Stimulated activated CD4-positive, alpha-beta T cell treated with anti-CD3 and anti-CD28 coated beads, TNF-alpha, amount 100 ng/mL, for 1 hour (primary cell): ENCODE results near the gene LITAFD.
"Not testable (repeated sequence)": the region's sequence is repeated elsewhere in the genome, so short reads cannot be mapped to it uniquely, and the experiment has no call there.

Experiments used
- DNase-seq, 3 donors: peaks; one replicate each; pipeline ENCODE4 v3.0.0-alpha.2; 2020; ENCODE audit warnings: low read depth in 3 of 3, low spot score in 1 of 3

The LITAFD gene

GRCh38 chr16:8882041-8882617 lies at the start of gene LITAFD:
LITAFD (plus strand) TSS chr16:8882351; CDS start chr16:8884356, 2,005 bp downstream.
- no peak for DNase-seq

- DNase-seq: no peak
These were observed 49.4 kb upstream of the LITAFD start for GRCh38 chr16:8832717-8833105.

GRCh38 chr16:8836797-8837196 lies 45.4 kb upstream of the LITAFD start:
- not testable (repeated sequence) for DNase-seq

DNA sequence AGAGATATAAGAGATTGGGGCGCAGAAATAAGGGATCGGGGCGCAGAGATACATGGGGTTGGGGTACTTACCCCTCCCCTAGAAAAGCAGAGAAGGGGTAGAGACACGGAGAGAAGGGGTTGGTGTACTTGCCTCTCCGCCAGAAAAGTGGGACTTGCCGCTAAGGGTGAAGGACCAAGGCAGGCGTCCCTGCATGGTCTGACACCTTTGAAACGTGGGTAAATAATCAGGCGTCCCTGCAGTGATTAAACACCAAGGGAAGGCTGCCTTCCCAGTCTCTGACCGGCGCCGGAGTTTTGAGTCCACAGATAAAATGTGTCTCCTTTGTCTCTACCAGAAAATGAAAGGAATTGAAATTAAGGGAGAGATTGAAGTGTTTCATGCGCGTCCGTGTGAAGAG lies 44.6 kb upstream of the LITAFD start:
- DNase-seq: not testable (repeated sequence)

GRCh38 chr16:8842016-8842415 lies 40.1 kb upstream of the LITAFD start:
- DNase-seq: not testable (repeated sequence)

DNA sequence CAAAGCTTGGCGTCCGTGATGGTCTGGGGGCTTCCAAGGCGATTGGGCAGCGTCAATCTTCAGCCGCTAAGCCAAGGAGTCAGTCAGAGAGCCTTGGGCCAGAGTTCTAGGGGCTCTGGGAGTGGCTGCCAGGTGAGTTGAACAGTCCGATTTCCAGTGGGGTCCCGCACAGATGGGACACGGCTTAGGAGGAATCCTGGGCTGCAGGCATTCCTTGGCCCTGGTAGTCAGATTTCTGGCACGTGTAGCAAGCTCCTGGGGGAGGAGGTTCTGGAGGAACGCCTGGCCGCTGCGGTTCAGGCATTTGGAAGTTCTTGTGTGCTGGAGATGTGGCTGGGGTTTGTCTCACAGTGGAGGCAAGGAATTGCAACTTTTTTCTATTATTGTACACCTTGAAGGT lies 38.9 kb upstream of the LITAFD start:
- DNase-seq: not testable (repeated sequence)

DNA sequence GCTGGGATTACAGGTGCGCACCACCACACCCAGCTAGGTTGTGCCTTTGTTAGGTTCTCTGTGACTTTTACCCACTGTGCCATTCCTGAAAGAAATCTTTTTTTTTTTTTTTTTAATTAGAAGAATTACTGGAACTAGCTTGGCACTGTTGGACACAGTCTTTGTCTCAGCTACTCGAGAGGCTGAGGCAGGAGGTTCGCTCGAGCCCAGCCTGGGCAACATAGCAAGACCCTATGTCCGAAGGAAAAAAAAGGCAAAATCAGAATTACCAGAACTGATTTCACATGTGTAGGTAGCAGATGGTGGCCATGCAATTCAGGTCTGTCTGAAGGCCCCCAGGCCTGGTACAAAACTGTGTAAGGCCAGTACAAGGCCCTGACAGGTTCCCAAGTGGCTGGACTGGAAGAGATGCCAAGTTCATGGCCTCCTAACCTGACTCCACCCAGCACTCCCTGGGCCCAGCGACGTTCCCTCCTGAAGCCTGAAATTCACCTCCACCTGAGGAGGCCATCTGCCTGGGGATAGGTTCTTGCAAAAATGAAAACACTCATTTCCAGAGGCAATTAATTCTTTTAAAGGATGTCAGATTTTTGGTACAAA lies 36.4 kb upstream of the LITAFD start:
- no peak for DNase-seq

DNA sequence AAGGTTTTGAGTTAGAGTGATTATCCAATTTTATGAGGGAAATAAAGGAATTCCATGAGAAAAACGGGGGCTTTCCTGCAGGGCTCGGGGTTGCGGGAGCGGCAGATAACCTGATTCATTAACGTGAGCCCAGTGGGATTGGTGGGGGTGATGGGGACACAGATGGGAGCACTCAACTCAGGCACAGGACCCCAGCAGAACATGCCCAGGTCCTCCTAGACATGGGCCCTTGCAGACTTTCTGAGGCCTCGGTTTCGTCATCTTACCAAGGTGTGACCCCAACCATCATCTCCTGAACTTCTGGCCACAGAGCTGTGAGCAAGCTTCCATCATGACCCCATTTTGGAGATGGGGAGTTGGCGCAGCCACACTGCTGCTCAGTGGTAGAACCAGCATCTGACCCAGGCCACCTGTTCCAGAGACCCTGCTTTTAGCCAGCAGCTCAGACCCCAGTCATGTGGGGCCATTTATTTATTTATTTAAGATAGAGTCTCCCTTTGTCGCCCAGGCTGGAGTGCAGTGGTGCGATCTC lies 35.7 kb upstream of the LITAFD start:
- no peak for DNase-seq

- no peak for DNase-seq
These were observed 35.0 kb upstream of the LITAFD start for GRCh38 chr16:8847145-8847544.

- DNase-seq: no peak
These were observed 34.5 kb upstream of the LITAFD start for GRCh38 chr16:8847623-8848022.

DNA sequence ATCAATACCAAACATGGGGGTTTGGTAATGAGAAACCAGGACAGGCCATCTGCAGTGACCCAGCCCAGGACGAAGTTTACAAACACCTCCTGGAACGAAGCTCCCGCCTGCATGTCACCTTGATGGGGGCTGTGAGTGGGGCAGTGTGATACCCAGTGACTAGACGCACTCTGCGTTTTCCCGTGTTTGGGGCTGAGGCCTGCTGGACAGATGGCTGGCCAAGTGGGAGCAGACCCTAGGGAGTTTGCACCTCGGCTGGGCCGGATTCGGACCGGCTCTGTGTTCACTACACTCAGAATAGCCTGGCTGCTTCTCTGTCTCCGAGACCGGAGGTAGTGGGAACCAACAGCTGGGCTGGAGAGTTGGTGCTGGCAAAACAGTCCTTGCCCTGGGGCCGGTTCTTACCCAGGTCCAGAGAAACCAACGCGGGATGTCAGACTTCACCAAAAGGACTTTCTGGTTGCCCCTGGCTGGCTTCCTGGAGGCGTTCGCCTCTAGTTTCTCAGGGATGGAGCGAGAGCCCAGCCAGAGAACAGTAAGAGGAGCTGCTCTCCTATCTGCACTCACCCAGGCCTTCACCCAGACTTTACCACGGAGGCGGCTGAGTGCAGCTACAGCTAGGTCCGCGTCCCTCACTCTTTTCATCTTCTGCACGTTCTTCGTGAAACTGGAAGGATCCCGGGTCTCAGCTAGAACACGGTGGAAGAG lies 33.8 kb upstream of the LITAFD start:
- no peak for DNase-seq

GRCh38 chr16:8848939-8849391 lies 33.2 kb upstream of the LITAFD start:
- no peak for DNase-seq

DNA sequence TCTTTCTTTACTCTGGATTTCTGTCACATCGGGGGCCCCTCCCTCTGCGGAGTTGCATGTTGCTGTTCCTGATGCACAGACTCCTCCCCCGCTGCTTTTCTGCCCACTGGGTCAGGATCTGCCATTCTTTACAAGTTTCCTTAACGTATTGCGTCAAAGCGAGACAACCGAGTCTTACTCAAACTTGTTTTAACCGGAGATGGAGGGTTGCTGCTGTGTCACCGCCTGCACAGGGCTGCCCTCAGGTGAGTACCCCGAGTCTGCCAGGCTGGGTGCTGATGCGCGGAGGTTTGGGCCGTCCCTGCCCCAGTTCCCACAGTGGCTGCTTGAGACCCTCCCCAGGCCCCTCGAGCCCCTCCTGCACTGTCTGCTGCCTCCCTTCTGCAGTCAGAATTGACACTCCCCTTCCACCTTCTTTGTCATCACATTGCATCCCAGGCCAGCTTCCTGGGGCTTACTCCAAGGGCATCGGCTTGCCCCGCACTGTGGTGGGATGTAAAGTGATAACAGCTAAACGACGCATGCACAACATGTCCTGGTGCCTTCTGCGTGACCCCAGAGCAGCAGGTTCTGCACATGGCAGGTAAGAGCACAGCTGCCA lies 32.6 kb upstream of the LITAFD start:
- no peak for DNase-seq

DNA sequence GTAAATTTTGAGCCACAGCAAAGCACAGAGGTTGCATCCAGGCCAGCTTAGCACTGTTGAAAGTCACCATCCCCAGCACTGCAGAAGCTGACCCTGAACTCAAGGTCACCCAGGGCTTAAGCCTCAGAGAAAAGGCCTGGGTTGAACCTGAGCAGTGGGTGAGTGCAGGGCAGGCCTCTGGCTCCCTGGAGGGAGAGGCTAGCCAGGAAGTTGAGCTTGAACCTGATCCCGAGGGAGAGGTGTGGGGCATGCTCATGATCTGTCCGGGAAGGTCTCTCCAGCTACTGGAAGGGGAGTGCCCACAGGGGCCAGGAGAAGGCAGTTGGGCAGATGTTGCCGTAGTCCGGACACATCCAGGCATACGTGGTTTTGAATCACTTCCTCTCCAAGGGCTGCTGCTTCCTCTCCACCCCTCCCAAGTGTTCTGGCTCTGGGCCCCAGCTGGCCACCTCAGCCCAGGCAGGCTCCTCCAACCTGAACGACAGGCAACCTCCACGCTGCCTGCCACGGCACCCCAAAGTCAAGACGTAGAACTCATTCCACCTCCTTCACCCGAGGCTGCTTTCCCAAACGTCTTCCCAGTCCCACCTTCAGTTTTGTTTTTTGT lies 31.8 kb upstream of the LITAFD start:
- DNase-seq: no peak

DNA sequence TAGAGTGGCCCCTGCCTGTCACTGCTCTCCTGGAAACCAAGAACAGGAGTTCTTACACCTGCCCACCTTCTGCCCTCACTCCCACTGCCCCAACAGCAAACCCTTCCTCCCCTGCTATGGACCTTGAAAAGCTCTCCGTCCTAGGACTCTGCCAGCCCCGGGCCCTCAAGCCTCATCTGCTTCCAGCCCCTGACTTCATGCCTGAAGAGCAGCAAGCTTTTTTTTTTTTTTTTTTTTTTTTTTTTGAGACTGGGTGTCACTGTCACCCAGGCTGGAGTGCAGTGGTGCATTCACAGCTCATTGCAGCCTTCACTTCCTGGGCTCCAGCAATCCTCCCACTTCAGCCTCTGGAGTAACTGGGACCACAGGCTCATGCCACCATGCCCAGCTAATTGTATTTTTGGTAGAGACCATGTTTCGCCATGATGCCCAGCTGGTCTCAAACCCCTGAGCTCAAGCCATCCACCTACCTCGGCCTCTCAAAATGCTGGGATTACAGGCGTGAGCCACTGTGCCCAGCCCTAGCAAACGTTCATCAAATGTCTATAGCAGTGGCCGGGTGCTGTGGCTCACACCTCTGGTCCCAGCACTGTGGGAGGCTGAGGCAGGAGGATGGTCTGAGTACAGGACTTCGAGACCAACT lies 30.3 kb upstream of the LITAFD start:
- DNase-seq: no peak

DNA sequence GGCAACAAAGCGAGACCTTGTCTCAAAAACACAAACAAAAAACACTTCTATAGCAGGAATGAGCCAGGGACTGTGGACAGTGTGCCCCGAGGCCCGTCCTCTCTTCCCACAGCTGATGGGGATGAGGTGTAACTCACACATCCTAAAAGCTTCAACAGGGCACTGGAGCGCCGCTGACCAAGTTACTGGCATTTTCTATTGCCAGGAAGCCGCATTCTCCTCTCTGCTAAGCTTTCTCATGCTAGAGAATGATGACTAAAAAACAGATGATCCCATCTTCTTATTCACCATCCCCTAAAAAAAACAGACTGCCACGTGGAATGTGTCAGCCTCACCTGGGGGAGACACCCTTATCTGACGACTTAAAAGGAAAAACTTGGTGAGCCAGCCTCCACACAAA lies 29.6 kb upstream of the LITAFD start:
- DNase-seq: no peak

DNA sequence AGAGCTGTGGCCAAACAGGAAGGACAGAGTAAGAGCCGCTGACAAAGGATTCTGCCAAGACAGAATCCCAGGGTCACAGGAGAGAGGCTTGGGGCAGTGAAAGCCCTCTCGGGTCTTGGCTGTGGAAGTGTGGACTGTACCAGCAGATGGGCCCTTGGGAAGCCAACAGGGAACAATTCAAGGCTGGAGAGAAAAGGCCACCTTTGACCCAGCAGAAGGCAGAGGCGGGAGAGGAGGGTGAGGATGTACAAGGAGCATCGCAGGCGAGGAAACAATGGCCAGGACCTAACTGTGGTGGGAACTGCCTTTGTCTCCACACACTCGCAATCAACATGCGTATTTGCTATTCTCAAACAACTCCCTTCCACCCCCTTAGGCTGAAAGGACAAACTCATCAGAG lies 29.0 kb upstream of the LITAFD start:
- DNase-seq: no peak

GRCh38 chr16:8853611-8854010 lies 28.5 kb upstream of the LITAFD start:
- DNase-seq: no peak

DNA sequence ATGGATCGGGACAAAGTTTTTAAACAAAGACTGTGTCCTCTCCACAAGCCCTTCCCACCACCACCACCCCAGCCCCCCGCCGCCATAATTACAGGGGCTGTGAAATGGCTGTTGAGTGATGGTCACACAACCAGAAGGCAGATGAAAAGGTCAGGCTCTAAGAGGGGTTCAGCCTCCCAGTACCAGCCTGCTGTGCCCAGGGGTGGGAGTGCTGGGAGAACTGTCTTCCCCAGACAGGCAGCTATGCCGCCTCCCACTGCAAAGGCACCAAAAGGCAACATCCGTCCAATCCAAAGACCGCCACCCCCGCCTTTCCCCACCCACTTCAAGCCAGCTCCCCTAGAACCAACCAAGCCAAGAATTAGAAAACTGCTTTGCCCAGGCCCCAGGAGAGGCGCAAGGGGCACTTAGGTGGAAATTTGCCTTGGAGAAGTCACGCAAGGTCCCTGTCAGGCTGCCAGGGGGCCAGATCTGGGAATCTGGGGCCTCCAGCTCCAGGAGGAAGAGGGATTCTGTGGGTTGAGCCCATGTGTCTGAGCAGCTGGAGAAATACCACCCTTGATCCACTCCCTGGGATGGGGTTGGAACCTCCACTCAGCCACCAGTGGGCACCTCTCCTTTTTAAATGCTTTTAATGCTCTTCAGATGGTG lies 27.7 kb upstream of the LITAFD start:
- no peak for DNase-seq

GRCh38 chr16:8855051-8855786 lies 26.9 kb upstream of the LITAFD start:
- no peak for DNase-seq
